ENCODE measurements around the gene RBMS3.

DNA sequence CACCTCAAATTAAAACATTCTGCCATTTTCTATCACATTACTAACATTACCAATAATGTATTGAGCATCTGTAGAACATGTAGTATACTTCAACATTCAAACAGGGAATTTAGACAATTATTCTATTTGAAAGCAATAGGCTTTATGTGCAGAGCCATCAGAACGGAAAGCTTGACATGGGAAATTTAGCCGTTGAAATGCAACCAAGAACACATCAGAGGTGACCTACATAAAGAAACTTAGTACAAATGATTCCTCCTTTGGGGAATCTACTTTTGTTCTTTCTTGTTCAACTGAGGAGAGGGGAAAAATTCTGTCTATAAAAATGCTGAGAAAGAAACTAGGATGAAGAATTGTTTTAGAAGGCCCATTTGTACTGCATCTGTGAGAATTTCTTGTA, 38.6 kb upstream of the RBMS3 start:
- TF ChIP-seq, protein P1, sequence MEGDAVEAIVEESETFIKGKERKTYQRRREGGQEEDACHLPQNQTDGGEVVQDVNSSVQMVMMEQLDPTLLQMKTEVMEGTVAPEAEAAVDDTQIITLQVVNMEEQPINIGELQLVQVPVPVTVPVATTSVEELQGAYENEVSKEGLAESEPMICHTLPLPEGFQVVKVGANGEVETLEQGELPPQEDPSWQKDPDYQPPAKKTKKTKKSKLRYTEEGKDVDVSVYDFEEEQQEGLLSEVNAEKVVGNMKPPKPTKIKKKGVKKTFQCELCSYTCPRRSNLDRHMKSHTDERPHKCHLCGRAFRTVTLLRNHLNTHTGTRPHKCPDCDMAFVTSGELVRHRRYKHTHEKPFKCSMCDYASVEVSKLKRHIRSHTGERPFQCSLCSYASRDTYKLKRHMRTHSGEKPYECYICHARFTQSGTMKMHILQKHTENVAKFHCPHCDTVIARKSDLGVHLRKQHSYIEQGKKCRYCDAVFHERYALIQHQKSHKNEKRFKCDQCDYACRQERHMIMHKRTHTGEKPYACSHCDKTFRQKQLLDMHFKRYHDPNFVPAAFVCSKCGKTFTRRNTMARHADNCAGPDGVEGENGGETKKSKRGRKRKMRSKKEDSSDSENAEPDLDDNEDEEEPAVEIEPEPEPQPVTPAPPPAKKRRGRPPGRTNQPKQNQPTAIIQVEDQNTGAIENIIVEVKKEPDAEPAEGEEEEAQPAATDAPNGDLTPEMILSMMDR (IDR thresholded peaks at IDR 0.05), result no peak
- TF ChIP-seq EZH2phosphoT487 (IDR thresholded peaks at IDR 0.05), result no peak
